Measurements from ENCODE around the gene MICAL2.
"Not testable (repeated sequence)": the region's sequence is repeated elsewhere in the genome, so short reads cannot be mapped to it uniquely, and the experiment has no call there.

The MICAL2 gene

DNA sequence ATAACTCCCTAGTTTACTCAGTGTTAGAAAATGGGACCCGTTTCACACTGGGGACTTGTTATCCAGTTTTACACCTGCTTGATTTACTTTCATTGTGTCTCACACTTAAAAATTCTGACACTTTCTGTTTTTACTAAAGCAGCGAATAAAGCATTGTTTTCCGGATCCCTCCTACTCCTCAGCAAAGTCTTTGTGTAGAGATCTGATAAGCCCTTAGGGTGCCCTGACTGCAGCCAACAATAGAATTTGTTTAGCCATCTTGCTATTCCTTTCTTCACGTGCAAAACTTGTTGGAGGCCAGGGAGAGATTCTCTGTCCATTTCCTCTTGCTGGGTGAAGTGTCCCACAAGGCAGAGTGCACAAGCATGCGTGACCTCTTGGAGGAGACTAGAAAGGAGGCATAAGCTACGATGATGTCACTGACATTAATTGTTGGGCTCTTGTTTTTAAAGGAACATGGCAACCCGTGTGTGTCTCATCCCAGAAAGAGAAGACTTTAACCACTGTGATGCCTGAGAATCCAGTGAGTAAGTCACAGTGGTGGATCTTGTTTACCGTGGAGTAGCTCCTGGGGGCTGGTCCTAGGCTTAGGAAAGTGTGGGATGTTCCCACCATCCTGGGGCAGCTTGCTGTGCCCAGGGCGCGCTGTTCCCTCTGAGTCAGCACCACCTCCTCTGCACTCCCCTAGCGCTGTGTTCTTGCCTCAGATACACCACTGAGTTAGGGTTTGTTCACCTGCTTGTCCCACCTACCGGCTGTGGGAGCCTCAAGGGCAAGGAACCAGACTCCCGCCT lies 27.7 kb downstream of the MICAL2 start:
- H3K9me3 Mint-ChIP-seq, result no peaks in the 10 kb centered on the region
- H3K27me3 Mint-ChIP-seq, result peaks cover 9% of the 10 kb centered on the region
- ATAC-seq (ENCODE audit: low read depth), result no peak
- H3K27ac Mint-ChIP-seq, result no peak overlapping the region
- no peaks in the 10 kb centered on the region for H3K36me3 Mint-ChIP-seq
- DNase-seq (ENCODE audit: low spot score in 2 of 2), result no peak
- no peak overlapping the region for H3K4me3 Mint-ChIP-seq
- no peaks in the 10 kb centered on the region for H3K4me1 Mint-ChIP-seq

DNA sequence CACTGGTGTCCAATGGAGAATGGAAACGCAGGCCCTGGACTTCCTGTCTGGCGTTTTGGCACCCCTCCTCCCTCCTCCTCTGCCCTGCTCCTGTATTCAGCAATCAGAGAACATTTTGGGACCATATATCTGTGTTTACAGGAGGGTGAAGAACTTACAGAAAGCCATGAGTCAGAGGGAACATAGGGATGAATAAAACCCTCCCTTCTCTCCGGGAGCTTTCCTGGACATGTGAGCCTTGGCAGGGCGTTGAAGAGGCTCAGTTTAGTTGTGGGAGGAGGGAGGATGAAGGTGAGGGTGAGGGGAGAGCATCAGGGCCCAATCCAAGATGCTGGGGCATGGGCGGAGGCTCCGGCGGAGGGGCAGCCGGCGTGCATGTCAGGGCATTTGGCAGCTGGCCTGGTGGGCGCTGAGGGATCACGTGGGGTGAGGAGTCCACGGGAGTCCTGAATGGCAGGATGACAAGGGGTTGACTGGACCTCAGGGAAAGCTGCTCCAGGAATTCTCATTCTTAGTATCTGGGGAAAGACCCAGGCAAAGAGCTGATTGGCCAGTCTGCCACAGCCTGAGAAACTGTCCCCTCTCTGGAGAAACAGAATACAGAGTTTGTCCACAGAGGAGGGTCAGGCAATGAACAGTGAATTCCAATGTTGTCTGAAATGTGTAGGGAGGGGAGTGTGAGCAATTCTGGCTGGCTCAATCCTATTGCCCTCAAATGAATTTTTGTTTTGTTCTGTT lies 28.9 kb downstream of the MICAL2 start:
- DNase-seq (ENCODE audit: low spot score in 2 of 2), result no peak
- H3K9me3 Mint-ChIP-seq, result no peaks in the 10 kb centered on the region
- H3K27me3 Mint-ChIP-seq, result peaks cover 9% of the 10 kb centered on the region
- H3K36me3 Mint-ChIP-seq, result no peaks in the 10 kb centered on the region
- H3K27ac Mint-ChIP-seq, result no peak overlapping the region
- no peaks in the 10 kb centered on the region for H3K4me1 Mint-ChIP-seq
- H3K4me3 Mint-ChIP-seq, result no peak overlapping the region
- no peak for ATAC-seq (ENCODE audit: low read depth)

DNA sequence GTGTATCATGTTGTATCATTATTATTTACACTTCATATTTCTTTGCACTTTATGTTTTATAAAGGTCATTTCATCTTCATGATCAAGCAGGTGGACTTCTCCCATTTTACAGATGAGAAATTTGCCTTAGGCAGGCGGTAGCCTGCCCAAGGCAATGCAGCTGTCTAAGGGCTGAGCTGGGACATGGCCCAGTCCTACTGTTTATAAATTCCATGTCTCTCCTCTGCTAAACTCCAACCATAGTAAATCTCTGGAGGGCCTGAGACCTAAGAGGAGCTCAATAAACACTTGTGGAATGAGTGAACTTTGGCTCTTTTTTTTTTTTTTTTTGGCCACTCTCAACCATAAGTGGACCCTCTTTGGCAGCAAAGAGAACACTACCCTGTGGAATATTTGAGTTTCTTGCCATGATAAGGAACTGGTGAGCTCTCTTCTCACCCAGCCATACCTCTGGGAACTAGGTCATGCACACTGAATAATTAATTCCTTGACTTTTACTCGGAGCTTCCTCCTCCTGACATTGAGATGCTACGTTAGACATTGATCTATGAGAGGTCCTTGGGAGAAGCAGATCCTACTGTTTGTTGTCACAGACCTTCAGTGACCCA lies 29.9 kb downstream of the MICAL2 start:
- peaks cover 8% of the 10 kb centered on the region for H3K27me3 Mint-ChIP-seq
- no peaks in the 10 kb centered on the region for H3K4me1 Mint-ChIP-seq
- DNase-seq (ENCODE audit: low spot score in 2 of 2), result no peak
- H3K9me3 Mint-ChIP-seq, result no peaks in the 10 kb centered on the region
- H3K27ac Mint-ChIP-seq, result no peak overlapping the region
- no peak overlapping the region for H3K4me3 Mint-ChIP-seq
- no peak for ATAC-seq (ENCODE audit: low read depth)
- H3K36me3 Mint-ChIP-seq, result no peaks in the 10 kb centered on the region

DNA sequence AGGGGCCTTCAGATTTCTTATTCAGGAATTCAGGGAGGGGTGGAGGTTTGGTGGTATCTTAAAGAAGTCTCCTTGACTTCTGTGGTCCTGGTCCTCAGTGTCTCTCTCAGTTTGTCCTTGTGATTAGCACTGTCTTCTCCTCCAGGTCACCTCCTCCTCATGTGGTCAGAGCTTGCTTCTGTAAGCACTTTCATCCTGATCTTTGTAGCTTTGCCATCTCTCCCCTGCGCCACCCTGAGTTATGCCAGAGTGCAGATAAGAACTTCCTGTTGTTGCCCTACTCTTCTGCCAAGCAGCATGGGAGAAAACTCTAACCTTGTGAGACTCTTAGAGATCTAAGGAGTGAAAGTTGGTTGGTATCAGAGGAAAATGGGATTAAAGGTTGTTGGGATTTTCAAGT lies 30.9 kb downstream of the MICAL2 start:
- Mint-ChIP-seq H3K36me3 (no peaks in the 10 kb centered on the region), H3K4me3 (no peak overlapping the region), H3K4me1 (no peaks in the 10 kb centered on the region), H3K9me3 (no peaks in the 10 kb centered on the region), H3K27me3 (peaks cover 8% of the 10 kb centered on the region), H3K27ac (no peak overlapping the region)
- ATAC-seq (ENCODE audit: low read depth), result no peak
- no peak for DNase-seq (ENCODE audit: low spot score in 2 of 2)

DNA sequence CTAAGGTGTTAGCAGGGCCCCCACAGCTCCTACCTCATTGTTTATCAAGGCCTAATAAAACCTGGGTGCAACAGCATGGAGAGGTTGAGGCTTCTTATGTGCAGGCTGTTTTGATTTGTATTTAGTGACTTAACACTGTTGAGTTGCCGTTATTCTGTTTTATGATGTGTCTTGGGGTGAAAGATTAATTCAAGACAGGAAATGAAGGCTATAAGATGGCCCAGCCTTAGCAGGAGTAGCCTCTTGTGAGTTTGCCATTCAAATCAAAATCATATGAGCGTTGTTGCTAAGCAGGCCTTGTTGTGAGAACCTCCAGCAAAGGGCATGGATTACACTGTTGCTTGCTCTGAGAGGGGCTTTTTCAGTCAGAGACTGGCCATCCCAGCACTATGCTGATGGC lies 31.8 kb downstream of the MICAL2 start:
- H3K36me3 Mint-ChIP-seq, result no peaks in the 10 kb centered on the region
- no peaks in the 10 kb centered on the region for H3K4me1 Mint-ChIP-seq
- H3K4me3 Mint-ChIP-seq, result no peak overlapping the region
- no peak for ATAC-seq (ENCODE audit: low read depth)
- no peak overlapping the region for H3K27ac Mint-ChIP-seq
- H3K9me3 Mint-ChIP-seq, result no peaks in the 10 kb centered on the region
- peaks cover 8% of the 10 kb centered on the region for H3K27me3 Mint-ChIP-seq
- no peak for DNase-seq (ENCODE audit: low spot score in 2 of 2)

DNA sequence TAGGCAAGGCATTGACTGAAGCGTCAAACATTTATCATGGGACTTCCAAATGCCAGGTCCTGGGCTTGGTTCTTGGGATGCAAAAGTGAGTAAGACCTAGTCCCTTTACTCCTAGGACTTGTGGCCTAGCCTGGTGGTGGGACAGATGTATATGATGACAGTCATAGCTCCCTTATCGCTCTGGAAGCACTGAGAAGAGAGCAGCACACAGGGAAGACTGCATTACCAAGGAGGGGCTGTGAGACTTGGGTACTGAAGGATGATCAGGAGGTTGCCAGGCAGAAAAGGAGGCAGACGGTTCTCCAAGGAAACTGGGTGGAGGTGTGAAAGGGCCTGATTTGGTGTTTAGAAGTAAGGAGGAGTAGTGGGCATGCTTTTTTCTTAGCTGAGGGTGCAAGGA lies 32.5 kb downstream of the MICAL2 start:
- peaks cover 8% of the 10 kb centered on the region for H3K27me3 Mint-ChIP-seq
- no peaks in the 10 kb centered on the region for H3K9me3 Mint-ChIP-seq
- DNase-seq (ENCODE audit: low spot score in 2 of 2), result no peak
- no peak overlapping the region for H3K4me3 Mint-ChIP-seq
- no peaks in the 10 kb centered on the region for H3K36me3 Mint-ChIP-seq
- no peak overlapping the region for H3K27ac Mint-ChIP-seq
- H3K4me1 Mint-ChIP-seq, result no peaks in the 10 kb centered on the region
- no peak for ATAC-seq (ENCODE audit: low read depth)

DNA sequence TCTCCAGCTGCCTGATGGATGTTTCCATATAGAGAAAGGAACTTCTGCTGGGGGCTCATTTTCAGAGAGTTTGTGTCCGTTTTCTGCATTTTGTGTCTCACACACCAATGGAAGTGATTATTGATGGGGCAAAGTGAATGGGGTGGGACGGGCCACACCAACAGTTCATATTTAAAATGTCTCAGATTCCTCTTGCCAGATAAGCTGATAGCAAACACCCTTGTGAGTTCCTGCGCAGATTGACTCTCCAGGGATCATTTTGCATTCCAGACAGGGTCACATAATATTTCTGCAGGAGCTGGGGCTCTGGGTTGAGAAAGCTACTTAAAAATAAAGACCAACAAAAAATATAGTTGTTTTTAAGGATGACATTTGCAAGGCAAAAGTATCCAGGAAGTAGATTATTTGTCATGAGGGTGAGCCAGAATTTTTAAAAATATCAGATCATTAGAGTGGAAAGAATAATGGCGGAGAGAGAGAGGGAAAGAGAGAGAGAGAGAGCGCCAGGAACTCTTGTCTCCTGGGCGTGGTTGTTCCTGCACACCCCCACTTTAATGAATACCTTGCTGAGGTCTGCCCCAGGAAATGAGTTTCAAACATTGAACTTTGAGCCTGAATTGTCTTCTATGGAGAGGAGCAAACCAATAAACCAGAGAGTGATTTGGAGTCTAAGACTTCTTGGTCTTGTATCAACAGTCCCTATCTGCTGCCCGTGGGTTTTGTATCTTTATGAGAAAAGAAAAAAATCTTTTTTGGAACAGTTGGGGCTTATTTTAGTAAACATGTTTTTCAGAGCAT lies 33.3 kb downstream of the MICAL2 start:
- peaks cover 10% of the 10 kb centered on the region for H3K27me3 Mint-ChIP-seq
- H3K4me1 Mint-ChIP-seq, result no peaks in the 10 kb centered on the region
- no peaks in the 10 kb centered on the region for H3K9me3 Mint-ChIP-seq
- DNase-seq (ENCODE audit: low spot score in 2 of 2) (no peak), ATAC-seq (ENCODE audit: low read depth) (no peak)
- no peaks in the 10 kb centered on the region for H3K36me3 Mint-ChIP-seq
- no peak overlapping the region for H3K4me3 Mint-ChIP-seq
- H3K27ac Mint-ChIP-seq, result no peak overlapping the region

DNA sequence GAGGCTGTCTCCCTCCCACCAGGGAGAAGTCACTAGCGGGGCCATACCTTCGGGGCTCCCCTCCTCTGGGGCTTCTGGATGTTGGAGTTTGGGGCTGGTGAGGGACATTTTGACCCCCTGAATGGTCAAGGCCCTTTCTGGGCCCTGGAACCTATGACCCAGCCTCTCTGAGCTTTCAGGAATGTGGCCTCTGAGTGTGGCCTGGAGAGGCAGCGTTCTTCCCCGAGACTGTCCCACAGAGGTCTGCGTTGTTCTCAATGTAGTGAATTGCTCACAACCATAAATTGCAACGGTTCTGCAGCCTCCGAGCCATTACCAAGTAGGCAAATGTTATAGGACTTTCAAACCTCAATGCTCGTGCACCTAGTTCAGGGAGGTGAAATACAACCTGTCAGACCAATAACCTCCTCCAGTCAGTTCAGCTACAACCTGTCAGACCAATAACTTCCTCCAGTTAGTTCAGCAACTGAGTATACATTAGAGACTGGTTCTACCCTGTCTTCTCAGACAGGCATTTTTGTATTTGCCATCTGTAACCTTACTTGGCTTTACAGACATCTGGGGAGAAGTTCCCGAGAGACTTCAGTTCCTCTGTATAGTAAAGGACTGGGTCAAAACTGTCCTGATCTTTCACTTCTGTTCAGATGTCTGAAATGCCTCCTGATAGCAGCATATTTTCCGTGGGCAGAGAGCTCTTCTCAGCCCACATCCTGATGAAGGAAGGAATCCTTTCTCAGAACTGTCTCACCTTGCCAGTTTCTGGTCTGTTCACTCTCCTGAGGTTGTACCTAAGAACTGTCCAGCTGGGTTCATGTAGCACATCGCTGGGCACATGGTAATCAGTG lies 34.2 kb downstream of the MICAL2 start:
- ATAC-seq (ENCODE audit: low read depth) (no peak), DNase-seq (ENCODE audit: low spot score in 2 of 2) (no peak)
- no peak overlapping the region for H3K27ac Mint-ChIP-seq
- H3K27me3 Mint-ChIP-seq, result peaks cover 11% of the 10 kb centered on the region
- H3K4me1 Mint-ChIP-seq, result no peaks in the 10 kb centered on the region
- H3K4me3 Mint-ChIP-seq, result no peak overlapping the region
- no peaks in the 10 kb centered on the region for H3K9me3 Mint-ChIP-seq
- no peaks in the 10 kb centered on the region for H3K36me3 Mint-ChIP-seq

DNA sequence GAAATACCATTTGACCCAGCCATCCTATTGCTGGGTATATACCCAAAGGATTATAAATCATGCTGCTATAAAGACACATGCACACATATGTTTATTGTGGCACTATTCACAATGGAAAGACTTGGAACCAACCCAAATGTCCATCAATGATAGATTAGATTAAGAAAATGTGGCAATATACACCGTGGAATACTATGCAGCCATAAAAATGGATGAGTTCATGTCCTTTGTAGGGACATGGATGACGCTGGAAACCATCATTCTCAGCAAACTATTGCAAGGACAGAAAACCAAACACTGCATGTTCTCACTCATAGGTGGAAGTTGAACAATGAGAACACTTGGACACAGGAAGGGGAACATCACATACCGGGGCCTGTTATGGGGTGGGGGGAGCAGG lies 36.3 kb downstream of the MICAL2 start:
- H3K4me1 Mint-ChIP-seq; H3K27ac Mint-ChIP-seq; H3K27me3 Mint-ChIP-seq; ATAC-seq (ENCODE audit: low read depth); H3K36me3 Mint-ChIP-seq; DNase-seq (ENCODE audit: low spot score in 2 of 2); H3K9me3 Mint-ChIP-seq; H3K4me3 Mint-ChIP-seq: not testable (repeated sequence)

DNA sequence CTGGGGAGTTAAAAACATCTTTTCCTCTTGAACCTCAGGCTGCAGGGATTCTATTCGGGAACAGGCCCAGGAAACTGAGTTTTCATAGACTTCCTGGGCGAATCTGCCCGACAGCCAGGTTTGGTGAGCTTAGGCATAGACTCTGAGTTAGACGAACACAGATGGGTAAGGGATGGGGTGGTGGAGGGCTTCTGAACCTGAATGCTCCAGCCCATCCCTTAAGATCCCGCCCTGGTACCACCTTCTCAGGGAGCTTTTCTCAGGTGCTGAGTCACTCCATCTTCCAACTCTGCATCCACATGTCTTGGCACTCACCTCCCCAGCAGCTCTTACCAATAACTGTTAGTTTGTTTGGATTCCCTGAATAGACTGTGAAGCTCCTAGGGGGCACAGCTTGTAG lies 37.4 kb downstream of the MICAL2 start:
- ATAC-seq (ENCODE audit: low read depth) (no peak), DNase-seq (ENCODE audit: low spot score in 2 of 2) (no peak)
- H3K4me1 Mint-ChIP-seq, result peaks cover 3% of the 10 kb centered on the region
- no peak overlapping the region for H3K4me3 Mint-ChIP-seq
- peaks cover 9% of the 10 kb centered on the region for H3K27me3 Mint-ChIP-seq
- no peaks in the 10 kb centered on the region for H3K36me3 Mint-ChIP-seq
- H3K9me3 Mint-ChIP-seq, result no peaks in the 10 kb centered on the region
- H3K27ac Mint-ChIP-seq, result no peak overlapping the region

DNA sequence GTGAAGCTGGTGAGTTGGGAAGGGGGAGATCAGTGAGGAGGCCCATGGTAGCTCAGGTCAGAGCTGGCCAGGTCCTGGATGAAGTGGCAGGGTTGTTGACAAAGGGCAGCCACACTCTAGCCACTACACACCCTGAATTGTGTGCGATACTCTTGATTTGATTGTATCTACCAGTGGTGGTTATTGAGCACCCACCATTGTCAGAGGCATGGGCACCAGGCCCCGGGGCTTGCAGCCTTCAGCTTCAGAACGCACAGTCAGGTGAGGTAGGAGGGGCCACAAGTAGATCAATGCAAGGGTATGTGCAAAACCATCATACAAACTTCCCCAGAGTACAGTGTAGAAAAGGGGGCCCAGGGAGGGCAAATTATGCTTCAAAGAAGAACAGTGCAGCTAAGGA lies 38.1 kb downstream of the MICAL2 start:
- Mint-ChIP-seq H3K4me3 (no peak overlapping the region), H3K4me1 (peaks cover 3% of the 10 kb centered on the region), H3K9me3 (no peaks in the 10 kb centered on the region), H3K36me3 (no peaks in the 10 kb centered on the region), H3K27me3 (peaks cover 6% of the 10 kb centered on the region), H3K27ac (no peak overlapping the region)
- DNase-seq (ENCODE audit: low spot score in 2 of 2) (no peak), ATAC-seq (ENCODE audit: low read depth) (no peak)

DNA sequence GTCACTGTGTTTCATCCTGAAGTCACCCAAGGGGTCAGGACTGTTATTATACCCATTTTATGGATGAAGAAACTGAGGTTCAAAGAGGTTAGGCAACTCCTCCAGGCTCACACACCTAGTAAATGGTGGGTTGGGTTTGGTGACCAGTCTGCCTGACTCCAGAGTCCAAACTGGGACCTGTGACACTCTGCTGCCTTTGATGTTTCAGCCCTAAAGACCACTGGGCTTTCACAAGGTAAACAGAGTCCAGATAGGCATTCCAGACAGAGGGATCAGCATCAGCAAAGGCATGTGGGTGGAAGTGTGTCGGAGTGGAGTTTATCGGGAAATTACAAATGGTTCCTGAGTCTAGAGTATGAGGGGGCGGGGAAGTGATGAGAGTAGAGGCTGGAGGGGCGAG lies 38.5 kb downstream of the MICAL2 start:
- H3K27me3 Mint-ChIP-seq, result peaks cover 6% of the 10 kb centered on the region
- H3K9me3 Mint-ChIP-seq, result no peaks in the 10 kb centered on the region
- DNase-seq (ENCODE audit: low spot score in 2 of 2) (no peak), ATAC-seq (ENCODE audit: low read depth) (no peak)
- no peaks in the 10 kb centered on the region for H3K36me3 Mint-ChIP-seq
- H3K4me3 Mint-ChIP-seq, result no peak overlapping the region
- H3K27ac Mint-ChIP-seq, result no peak overlapping the region
- peaks cover 3% of the 10 kb centered on the region for H3K4me1 Mint-ChIP-seq

DNA sequence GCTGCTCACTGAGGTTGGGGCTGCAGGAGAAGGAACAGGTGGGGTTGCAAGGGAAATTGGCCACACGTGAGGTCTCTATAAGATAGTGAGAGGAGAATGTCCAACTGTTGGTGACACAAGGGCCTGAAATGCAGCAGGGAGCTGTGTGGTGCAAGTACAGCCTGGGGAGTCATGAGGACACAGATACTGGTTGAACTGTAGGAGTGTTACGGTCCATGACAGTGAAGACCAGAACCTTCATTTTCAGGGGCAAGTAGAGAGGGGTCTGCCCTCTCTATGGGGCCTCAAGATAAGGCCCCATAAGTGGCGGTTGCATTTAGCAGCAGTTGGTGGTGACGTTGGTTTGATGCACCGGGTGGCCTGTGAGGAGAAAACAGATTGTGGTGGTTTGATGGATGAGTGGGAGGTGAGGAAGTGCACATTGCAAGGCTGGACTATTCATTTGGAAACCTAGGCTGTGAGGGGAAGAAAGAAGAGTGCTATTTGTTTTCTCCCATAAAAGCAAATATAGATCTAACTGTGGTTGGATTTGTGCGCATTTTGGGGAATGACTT lies 39.4 kb downstream of the MICAL2 start:
- Mint-ChIP-seq H3K9me3 (no peaks in the 10 kb centered on the region), H3K27me3 (peaks cover 6% of the 10 kb centered on the region), H3K4me1 (peaks cover 3% of the 10 kb centered on the region), H3K4me3 (no peak overlapping the region), H3K27ac (no peak overlapping the region), H3K36me3 (no peaks in the 10 kb centered on the region)
- ATAC-seq (ENCODE audit: low read depth) (no peak), DNase-seq (ENCODE audit: low spot score in 2 of 2) (no peak)

All from memory B cell (primary cell).